ENCODE results near the gene TASOR.
A peak's percentile ranks its signal among the peaks of the same experiment; 100 is the strongest.

Gene TASOR

DNA sequence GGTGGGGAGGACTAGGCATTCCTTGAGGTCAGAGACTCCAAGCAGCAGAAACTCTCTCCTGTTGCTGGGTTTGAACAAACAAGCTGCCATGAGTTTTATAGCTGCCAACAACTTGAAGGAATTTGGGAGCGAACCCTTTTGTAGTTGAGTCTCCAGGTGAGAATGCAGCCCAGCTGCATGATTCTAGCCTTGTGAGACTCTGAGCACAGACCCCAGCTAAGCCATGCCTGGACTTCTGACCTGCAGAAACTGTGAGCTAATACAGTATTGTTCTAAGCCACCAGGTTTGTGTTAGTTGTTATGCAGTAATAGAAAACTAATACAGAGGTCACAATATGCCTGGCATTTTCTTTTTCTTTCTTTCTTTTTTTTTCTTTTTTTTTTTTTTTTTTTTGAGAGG lies 6.2 kb upstream of the TASOR start:
- in situ Hi-C loops (cut with MboI; ENCODE audit: low pct_unique_long_range_greater_than_20kb, low sequenced_read_pairs), result no loop called here
- no peak for DNase-seq

DNA sequence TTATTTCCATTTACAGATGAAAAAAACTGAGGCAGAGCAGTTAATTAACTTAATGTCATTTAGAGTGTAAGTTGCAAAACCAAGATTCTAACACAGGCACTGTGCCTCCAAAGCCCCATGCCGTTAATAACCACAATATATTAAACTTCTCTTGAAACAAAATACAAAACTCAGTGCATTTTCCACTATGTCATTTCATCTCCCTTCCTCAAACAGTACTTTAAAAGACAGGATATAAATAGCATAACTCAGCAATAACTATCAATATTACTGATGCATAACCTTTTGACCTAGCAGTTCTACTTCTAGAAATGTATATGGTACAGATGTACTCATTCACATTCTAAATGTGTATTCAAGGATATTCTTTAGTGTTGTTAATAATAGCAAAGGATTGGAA lies 5.1 kb upstream of the TASOR start:
- no peak for DNase-seq
- in situ Hi-C loops (cut with MboI; ENCODE audit: low pct_unique_long_range_greater_than_20kb, low sequenced_read_pairs), result no loop called here

DNA sequence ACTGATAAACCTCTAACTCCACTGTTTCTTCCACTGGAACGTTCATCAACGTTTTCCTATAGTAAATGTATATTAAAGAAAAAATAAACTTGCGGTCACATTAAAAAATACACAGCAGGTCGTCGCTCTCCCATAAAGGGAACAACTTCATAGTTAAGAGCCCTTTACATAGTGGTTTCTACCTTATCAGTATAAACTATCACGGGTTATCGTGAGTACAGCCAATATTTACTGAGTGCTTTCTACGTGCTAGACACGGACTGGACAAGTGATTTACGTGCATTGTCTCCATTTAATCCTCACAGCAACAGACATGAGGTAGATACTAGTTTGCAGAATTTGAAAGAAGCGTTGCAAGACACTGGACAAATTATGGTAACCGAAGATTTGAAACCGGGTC lies 964 bp upstream of the TASOR start:
- in situ Hi-C loops (cut with MboI; ENCODE audit: low pct_unique_long_range_greater_than_20kb, low sequenced_read_pairs), result no loop called here
- no peak for DNase-seq

DNA sequence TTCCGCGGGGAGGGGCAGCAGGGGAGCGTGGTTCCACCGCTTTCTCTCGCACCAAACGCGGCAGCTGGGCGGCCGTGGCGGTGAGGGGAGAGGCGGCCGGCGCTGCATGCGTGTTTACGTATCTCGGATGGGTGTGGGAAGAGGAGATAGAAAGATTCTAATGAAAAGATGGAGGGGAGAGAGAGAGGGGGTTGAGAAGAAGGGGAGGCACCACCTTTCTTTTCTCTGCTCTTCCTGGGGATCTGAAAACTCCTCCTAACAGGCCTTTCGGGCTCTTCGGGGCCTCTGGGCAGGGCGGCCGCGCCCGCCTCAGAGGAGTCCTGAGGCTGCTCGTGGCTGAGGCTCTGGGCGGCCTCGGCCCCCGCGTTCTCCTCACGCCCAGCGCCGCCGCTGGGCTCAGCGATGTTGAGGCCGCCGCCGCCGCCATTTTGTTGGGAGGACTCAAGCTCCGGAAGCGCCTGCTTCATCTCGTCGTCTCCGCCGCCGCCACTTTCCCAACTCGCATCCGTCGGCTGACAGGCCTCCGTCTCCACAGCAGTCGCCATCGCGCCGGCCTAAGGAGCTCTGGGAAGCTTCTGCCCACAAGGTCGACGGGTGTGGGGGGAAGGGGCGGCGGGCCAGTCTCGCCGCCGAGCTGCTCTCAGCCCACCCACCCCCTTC lies 473 bp downstream of the TASOR start:
- DNase-seq, result peak; percentile 82
- in situ Hi-C loops (cut with MboI; ENCODE audit: low pct_unique_long_range_greater_than_20kb, low sequenced_read_pairs), result no loop called here

DNA sequence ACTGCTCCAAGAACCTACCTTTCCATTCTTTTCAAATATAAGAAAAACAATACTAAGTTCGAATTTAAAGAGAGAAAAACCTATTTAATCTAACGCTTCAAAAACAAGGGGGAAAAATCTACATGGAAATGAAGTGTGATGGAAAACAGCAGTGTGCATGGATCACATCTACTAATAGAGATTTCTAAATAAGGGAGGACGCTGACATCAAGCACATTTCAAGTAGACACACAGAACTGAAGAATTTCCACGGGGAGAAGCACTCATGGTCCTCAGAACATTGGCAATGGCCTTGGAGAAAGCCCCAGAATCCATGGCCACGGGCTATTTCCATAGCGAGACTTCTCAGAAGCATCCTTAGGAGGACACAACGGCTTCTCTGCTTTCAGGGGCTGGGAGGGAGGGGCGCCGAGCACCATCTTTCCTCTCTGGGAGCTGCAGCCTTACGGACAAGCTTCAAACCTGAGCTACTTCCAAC lies 1.0 kb downstream of the TASOR start:
- in situ Hi-C loops (cut with MboI; ENCODE audit: low pct_unique_long_range_greater_than_20kb, low sequenced_read_pairs), result no loop called here
- DNase-seq, result no peak

DNA sequence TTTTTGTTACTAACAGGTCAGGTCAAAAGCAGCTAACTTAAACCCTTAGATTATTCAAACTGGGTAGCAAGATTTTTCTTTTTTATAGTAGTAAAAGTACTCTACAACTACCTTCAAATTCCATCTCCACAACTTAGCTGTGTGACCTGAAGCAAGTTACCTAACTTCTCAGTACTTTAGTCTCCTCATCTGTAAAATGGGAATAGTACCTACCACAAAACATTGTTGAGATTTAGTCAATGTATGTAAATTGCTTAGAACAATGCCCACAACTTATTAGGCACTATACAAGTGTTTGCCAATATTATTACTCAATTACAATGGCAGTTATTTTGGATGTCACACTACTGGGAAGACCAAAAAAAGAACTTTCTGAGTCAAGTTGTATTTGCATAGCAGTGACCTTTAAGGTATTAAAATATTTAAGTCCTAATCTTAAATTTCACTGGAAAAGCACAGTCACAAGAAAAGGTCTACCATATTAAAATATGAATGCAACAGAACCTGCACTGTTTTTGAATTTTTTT lies 2.9 kb downstream of the TASOR start:
- in situ Hi-C loops (cut with MboI; ENCODE audit: low pct_unique_long_range_greater_than_20kb, low sequenced_read_pairs), result no loop called here

DNA sequence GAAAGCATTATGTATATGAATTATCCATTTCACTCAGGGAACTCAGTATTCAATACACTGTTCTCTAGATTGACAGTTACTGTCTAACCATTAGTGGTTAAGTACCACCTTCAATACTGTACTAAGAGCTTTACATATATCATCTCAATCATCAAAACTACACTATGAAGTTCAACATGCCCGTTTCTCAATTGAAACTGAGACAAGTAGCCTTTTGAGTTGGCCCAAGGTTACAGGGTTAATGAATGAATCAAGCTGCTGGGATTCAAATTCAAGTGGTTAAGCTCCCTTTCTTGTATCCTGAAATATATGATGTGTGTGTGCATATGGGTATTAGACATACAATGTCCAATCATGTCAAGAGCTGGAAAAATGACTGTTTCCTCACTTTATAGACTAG lies 5.8 kb downstream of the TASOR start:
- in situ Hi-C loops (cut with MboI; ENCODE audit: low pct_unique_long_range_greater_than_20kb, low sequenced_read_pairs), result no loop called here
- DNase-seq, result no peak

More for the DNA sequence above, 2.9 kb downstream of the TASOR start:
- no peak for DNase-seq

DNA sequence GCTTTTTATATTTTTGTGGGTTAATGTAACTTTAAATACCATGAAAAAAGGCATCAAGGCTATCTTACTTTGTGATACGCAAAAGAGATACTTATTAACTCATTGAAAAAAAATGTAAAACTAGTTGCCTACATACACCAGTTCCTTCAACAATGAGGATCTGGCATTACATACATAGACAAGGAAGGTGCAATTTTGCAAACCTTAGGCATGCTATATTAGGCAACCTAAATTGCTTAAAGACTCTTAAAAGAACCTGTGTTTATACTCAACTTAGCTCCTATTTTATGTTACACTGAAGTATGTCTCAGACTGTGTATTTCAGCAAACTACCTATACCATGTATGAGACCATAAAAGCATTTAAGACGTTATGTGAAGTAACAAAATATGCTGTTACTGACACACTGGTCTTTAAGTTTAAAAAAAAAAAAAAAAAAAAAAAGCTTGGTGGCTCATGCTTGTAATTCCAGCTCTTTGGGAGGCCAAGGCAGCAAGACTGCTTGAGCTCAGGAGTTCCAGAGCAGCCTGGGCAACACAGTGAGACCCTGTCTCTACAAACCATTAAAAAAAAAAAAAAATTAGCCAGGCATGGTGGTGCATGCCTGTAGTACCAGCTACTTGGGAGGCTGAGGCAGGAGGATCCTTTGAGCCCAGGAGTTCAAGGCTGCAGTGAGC lies 9.1 kb downstream of the TASOR start:
- in situ Hi-C loops (cut with MboI; ENCODE audit: low pct_unique_long_range_greater_than_20kb, low sequenced_read_pairs), result no loop called here
- DNase-seq, result no peak

DNA sequence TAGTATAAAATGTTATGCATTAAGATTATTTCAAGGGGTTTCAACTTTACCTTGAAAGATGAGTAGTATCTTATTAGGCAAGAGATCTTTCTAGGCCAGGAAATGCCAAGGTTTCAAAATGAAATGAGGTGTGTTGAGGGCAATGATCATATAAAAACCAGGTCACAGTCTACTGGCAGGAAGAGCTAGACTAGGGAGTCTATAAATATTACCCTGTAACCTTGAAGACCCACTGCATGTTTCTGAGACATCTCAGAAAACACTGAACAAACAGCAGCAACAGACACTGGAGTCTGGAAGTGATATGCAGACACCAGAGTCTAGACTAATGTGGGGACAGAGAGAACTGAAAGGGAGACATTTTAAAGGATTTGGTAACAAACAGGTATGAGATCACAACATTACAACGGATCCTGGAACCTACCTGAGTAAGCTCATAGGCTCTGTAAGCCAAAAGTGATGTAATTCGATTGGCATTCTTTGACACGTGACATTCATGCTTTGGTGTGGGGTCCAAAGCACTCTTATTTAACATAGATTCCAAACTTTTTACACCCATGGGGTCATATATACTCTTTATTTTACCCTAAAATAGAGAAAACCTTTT lies 15.0 kb downstream of the TASOR start:
- no peak for DNase-seq
- in situ Hi-C loops (cut with MboI; ENCODE audit: low pct_unique_long_range_greater_than_20kb, low sequenced_read_pairs), result no loop called here

DNA sequence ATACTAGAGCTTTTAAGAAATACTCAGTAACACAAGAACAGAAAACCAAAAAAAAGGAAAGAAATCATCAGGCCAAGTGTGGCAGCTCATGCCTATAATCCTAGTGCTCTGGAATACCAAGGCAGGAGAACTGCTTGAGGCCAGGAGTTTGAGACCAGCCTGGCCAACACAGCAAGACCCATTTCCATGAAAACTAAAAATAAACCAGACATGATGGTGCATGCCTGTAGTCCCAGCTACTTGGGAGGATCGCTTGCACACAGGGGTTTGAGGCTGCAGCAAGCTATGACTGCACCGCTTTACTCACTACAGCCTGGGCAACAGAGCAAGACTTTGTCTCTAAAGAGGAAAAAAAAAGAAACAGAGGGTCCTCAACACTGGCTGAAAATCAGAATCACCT lies 18.2 kb downstream of the TASOR start:
- no peak for DNase-seq
- in situ Hi-C loops (cut with MboI; ENCODE audit: low pct_unique_long_range_greater_than_20kb, low sequenced_read_pairs), result no loop called here

DNA sequence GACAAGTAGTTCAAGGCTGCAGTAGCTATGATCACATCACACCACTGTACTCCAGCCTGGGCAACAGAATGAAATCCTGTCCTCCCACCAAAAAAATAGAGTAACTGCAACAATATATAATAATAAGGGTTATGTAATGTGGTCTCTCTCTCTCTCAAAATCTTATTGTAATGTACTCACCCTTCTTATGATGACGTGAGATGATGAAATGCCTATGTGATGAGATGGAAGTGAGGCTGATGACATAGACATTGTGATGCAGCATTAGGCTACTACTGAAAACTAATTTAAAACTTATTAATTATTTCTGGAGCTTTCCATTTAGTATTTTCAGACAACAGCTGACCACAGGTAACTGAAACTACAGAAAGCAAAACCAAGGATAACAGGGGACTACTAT lies 27.4 kb downstream of the TASOR start:
- no peak for DNase-seq
- in situ Hi-C loops (cut with MboI; ENCODE audit: low pct_unique_long_range_greater_than_20kb, low sequenced_read_pairs), result no loop called here

DNA sequence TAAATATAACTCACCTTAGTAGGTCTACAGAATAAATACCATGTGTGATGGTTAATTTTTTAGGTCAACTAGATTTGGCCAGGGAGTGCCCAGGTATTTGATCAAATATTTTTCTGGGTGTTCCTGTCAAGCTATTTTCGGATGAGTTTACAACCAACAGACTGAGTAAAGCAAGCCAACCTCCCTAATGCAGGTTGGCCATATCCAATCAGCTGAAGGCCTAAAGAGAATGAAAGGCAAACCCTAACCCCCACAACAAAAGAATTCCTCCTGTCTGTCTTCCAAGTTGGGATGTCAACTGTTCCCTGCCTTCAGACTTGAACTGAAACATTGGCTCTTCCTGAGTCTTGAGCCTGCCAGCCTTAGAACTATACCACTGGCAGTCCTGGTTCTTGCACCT lies 28.6 kb downstream of the TASOR start:
- in situ Hi-C loops (cut with MboI; ENCODE audit: low pct_unique_long_range_greater_than_20kb, low sequenced_read_pairs), result no loop called here
- no peak for DNase-seq

DNA sequence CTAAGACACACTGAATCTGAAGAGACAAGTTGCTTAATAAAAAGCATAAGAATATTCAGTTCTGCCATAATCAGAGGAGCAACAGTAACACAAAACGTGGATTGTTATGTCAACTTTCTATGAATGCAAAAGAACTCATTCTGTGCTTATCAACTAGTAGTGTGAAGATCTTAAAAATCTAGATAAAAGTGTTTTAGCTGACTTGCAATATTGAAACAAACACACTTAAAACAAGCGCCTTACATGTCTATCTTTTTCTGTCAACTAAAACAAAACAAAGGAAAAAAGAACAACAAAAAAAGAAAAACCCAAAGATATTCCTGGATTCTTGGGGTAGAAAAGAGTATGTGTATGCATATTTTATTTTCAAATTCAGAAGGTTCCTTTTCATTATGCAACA lies 37.7 kb downstream of the TASOR start:
- DNase-seq, result no peak
- in situ Hi-C loops (cut with MboI; ENCODE audit: low pct_unique_long_range_greater_than_20kb, low sequenced_read_pairs), result no loop called here

DNA sequence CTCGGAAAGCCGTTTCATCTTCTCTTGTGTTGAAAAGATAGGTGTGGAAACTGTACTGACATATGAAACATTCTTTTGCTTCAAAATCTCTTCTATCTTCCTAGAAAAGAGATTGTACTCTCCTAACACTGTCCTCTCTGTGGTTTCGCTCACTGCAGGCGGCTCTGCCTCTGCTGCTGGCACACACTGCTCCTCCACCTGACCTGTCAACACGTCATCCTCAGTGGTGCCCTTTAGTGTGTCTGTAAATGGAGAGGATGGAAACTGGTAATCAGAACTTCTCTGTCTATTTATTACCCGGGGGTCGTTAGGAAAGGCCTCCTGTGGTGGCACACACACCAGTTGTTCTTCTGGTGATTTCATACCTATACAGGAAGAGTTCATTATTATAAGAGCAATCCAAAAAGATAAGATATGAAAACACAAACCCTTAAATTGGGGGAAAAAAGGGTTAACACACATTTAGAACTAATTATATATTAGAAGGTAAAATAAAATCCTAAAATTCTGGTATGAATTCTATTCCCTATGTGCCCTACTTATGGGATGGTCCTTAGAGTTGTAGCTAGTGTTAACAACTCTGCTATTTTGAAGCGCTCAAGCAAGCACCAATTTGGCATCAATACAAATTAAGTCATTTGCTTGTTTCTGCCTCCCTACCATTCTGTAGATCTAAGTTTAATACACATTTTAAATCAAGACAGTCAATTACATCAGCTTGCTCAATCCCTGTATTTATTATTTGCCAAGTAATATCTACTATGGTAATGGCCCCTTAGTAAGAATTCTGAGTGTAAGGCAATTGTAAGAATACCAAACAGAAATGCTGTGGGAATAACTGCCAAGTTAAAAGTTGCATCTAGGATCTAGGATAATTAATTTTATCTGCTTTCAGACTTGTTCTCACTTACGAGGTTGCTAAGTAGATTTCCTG lies 49.2 kb downstream of the TASOR start:
- DNase-seq, result no peak
- in situ Hi-C loops (cut with MboI; ENCODE audit: low pct_unique_long_range_greater_than_20kb, low sequenced_read_pairs), result no loop called here
